ENCODE results near the gene ACYP1.
"Not testable (repeated sequence)": the region's sequence is repeated elsewhere in the genome, so short reads cannot be mapped to it uniquely, and the experiment has no call there.

ACYP1 gene

DNA sequence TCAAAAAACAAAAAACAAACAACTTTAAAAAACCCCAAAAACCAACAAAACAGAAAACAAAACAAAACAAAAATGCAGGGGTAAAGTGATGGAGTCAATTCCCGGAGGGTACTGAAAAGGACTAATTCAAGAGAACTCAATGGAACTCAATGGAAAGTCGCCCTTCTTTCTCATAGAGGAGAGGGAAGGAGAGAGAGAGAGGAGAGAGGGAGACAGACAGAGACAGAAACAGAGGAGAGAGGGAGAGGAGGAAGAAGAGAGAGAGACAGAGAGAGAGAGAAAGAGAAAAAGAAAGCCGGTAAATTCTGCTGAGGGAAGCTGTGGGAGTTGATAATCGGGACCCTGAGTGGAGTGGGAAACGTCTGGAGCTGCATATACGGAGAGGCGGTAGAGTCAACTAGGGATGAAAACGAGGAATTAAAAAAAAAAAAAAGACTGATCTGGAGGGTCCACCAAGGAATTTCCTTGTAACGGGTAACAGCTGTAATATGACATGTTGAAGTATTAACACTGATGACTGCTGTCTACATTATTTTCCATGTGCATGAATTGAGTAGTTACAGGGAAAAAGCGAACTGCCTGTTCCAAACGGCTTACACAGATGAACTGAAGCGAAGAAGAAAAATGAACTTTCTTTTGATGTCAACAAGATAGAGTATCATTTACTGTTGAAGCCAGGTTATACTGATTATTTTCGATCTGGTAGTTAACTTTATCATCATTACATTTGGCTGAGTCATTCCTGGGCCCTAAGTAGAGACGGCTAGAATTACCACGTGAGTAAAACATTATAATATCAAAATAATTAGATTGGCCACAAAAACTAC lies 4.7 kb upstream of the ACYP1 start:
- DNase-seq (ENCODE audit: low spot score): no peak

DNA sequence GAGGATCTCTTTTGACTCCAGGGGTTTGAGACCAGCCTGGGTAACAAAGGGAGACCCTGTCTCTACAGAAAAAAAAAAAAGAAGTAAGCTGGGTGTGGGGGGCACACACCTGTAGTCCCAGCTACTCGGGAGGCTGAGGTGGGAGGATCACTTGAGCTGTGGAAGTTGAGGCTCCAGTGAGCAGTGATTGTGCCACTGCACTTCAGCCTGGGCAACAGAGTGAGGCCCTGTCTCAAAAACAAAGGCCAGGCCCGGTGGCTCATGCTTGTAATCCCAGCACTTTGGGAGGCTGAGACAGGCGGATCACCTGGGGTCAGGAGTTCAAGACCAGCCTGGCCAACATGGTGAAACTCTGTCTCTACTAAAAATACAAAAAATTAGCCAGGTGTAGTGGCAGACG lies 3.9 kb upstream of the ACYP1 start:
- not testable (repeated sequence) for DNase-seq (ENCODE audit: low spot score)

- DNase-seq (ENCODE audit: low spot score): no peak
These were observed 3.4 kb upstream of the ACYP1 start for GRCh38 chr14:75067212-75067611.

DNA sequence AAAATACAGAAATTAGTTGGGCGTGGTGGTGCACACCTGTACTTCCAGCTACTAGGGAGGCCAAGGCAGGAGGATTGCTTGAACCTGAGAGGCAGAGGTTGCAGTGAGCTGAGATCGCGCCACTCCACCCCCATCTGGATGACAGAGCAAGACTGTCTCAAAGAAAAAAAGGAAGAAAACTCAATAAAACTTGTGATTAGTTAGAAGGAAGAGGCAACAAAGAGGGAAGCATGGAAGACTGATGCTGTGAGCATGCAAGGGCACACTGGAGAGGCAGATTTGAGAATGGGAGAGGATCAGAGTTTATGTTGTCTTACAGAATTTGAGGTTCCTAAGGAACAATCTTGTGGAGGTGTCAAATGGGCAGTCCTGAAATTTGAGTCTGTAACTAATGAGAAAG lies 2.9 kb upstream of the ACYP1 start:
- DNase-seq (ENCODE audit: low spot score): no peak

GRCh38 chr14:75064205-75064567 lies 362 bp upstream of the ACYP1 start:
- no peak for DNase-seq (ENCODE audit: low spot score)

DNA sequence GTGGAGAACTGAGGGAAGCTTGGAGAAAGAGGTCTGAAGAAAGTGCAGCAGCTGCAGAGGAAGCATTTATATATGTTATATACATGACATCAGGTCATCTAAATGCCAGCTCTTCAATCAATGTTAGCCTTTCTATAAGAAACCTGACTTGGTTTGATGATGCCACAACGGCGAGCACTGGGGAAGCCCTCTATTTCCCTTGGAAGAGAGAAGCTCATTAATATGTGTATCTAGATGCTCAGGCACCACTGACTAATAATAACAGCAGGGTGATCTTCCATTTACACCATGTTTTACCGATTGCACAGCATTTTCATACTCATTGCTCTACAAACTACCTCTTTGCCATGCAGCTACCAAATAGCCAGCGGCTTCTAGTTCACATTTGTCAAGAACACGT lies 811 bp downstream of the ACYP1 start:
- DNase-seq (ENCODE audit: low spot score): no peak

GRCh38 chr14:75060420-75060819 lies 3.4 kb downstream of the ACYP1 start:
- no peak for DNase-seq (ENCODE audit: low spot score)

GRCh38 chr14:75059642-75060041 lies 4.2 kb downstream of the ACYP1 start:
- no peak for DNase-seq (ENCODE audit: low spot score)

GRCh38 chr14:75054421-75054820 lies 9.4 kb downstream of the ACYP1 start:
- no peak for DNase-seq (ENCODE audit: low spot score)

GRCh38 chr14:75053396-75054291 lies 10.2 kb downstream of the ACYP1 start:
- no peak for DNase-seq (ENCODE audit: low spot score)

DNA sequence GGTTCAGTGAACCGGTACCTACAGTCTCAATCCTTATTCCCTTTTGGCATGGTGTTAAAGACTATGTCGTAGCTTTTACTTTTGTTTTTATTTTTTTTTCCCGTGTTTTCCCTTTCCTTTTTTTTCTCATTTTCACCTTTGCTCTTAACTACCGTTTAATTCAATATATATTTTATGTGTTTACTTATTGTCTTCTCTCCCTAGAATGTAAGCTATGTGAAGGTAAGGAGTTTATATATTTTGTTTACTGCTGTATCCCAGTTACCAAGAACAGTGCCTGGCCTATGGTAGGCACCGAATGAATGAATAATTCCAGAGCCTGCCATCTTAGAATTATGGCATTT lies 12.3 kb downstream of the ACYP1 start:
- DNase-seq (ENCODE audit: low spot score): no peak

- DNase-seq (ENCODE audit: low spot score): peak; percentile 87
These were observed 12.8 kb downstream of the ACYP1 start, which contains the start of gene MLH3 for GRCh38 chr14:75050852-75051555. MLH3 (minus strand) TSS chr14:75051467; CDS start chr14:75049655, 1,812 bp downstream.

- no peak for DNase-seq (ENCODE audit: low spot score)
These were observed 14.1 kb downstream of the ACYP1 start for GRCh38 chr14:75049731-75050201.

- no peak for DNase-seq (ENCODE audit: low spot score)
These were observed 14.7 kb downstream of the ACYP1 start for GRCh38 chr14:75049136-75049535.

- no peak for DNase-seq (ENCODE audit: low spot score)
These were observed 15.7 kb downstream of the ACYP1 start for GRCh38 chr14:75048101-75048500.

GRCh38 chr14:75047506-75047905 lies 16.3 kb downstream of the ACYP1 start:
- no peak for DNase-seq (ENCODE audit: low spot score)

DNA sequence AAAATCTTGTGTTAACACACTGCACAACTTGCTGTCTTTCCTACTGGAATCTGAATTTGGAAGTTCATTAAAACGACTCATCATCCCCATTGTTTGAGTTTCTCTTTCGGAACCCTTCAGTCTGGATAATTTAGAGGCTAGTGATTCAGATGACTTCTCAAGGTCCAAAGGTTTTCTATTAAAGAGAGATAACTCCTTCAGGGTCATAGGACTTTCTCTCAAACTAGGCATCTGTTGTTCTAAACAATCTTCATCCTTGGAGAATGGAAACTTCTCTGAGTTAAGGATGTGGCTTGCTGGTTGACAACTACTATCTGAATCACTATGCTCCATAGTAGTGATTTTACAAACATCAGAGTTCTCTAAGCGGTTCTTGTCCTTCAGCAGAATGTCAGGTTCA lies 16.9 kb downstream of the ACYP1 start:
- DNase-seq (ENCODE audit: low spot score): no peak

- DNase-seq (ENCODE audit: low spot score): no peak
These were observed 17.5 kb downstream of the ACYP1 start for GRCh38 chr14:75046275-75046674.

DNA sequence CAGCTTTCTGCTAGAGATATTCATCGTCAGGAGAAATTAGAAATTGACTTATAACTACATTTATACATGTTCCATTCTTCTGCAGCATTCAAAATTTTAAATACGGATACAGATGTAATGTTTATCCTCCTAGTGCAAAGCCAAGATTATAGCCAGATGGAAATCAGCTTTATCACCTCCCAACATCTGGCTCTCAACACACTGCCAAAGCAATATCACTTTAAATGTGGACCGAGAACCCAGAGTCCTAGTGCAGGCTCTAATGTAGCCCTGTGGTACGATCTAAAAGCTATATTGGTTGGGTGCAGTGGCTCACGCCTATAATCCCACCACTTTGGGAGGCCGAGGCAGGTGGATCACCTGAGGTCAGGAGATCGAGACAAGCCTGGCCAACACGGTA lies 19.1 kb downstream of the ACYP1 start:
- DNase-seq (ENCODE audit: low spot score): no peak

- DNase-seq (ENCODE audit: low spot score): no peak
These were observed 19.5 kb downstream of the ACYP1 start for GRCh38 chr14:75044322-75044721.

GRCh38 chr14:75042035-75042434 lies 21.8 kb downstream of the ACYP1 start:
- DNase-seq (ENCODE audit: low spot score): no peak

DNA sequence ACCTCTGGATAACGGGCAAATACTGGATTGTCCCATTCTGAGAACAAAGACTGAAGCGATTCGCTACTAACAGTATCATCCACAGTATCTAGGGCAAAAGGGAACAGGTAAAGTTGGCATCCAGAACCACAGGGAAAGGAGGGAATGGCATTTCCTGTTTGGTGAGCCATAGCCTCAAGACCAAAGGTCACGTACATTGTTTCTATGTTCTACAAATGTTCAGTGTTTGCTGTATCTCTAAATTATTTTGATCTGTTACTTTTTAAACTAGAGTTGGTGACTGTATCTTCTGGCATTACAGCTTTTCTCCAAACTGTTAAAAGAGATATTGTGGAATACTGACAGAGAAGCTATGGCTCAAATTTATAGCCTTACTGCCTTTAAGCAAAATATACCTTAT lies 22.2 kb downstream of the ACYP1 start:
- DNase-seq (ENCODE audit: low spot score): no peak

Data from left forelimb (tissue), 1 donor.